ENCODE results near the gene ZNF511. TPM values are rescaled to one million over a fixed set of nuclear protein-coding genes. Genes with fewer than 3 reads are reported as not detected.

The ZNF511 gene
- total RNA-seq, 4 donors from 2014 or later, result 17.2 to 29.0 (median 25.3) TPM

- no peak for TF ChIP-seq CTCF (IDR thresholded peaks at IDR 0.05; ENCODE audit: low read depth)
Measured at GRCh38 chr10:133334503-133335245, 26.0 kb downstream of the ZNF511 start.

GRCh38 chr10:133335246-133336117 is 26.8 kb downstream of the ZNF511 start:
- TF ChIP-seq CTCF (IDR thresholded peaks at IDR 0.05; ENCODE audit: low read depth), result no peak

GRCh38 chr10:133336118-133336576 is 27.4 kb downstream of the ZNF511 start:
- no peak for TF ChIP-seq CTCF (IDR thresholded peaks at IDR 0.05; ENCODE audit: low read depth)

GRCh38 chr10:133336577-133337369 is 28.1 kb downstream of the ZNF511 start, which contains the start of gene CALY:
CALY (minus strand) TSS chr10:133336896; CDS start chr10:133328989, 7,907 bp downstream.
- no peak for TF ChIP-seq CTCF (IDR thresholded peaks at IDR 0.05; ENCODE audit: low read depth)

- no peak for TF ChIP-seq CTCF (IDR thresholded peaks at IDR 0.05; ENCODE audit: low read depth)
Measured at GRCh38 chr10:133337370-133337725, 28.6 kb downstream of the ZNF511 start.

GRCh38 chr10:133338080-133339071 is 29.7 kb downstream of the ZNF511 start:
- no peak for TF ChIP-seq CTCF (IDR thresholded peaks at IDR 0.05; ENCODE audit: low read depth)

Data from subcutaneous adipose tissue (tissue), 4 donors.